NCI-H460 (cell line): ENCODE measurements around the gene IL1R1. TPM values are rescaled to one million over a fixed set of nuclear protein-coding genes. Genes with fewer than 3 reads are reported as not detected.

Experiments
- DNase-seq: peaks from one replicate; pipeline ENCODE4 v3.0.0-alpha.2; 2016; ENCODE audit warnings: low read depth; ENCODE audit errors: extremely low read depth
- total RNA-seq: library from RNA; depleted of rRNA; stranded (reverse); fragments of >200 nt; shearing (Covaris generic); gene quantifications from 2 replicates; pipeline ENCODE4 v1.2.3, GENCODE V29; 2014

Gene IL1R1
- total RNA-seq, 1 experiment from 2014 or later = 16.3 TPM

DNA sequence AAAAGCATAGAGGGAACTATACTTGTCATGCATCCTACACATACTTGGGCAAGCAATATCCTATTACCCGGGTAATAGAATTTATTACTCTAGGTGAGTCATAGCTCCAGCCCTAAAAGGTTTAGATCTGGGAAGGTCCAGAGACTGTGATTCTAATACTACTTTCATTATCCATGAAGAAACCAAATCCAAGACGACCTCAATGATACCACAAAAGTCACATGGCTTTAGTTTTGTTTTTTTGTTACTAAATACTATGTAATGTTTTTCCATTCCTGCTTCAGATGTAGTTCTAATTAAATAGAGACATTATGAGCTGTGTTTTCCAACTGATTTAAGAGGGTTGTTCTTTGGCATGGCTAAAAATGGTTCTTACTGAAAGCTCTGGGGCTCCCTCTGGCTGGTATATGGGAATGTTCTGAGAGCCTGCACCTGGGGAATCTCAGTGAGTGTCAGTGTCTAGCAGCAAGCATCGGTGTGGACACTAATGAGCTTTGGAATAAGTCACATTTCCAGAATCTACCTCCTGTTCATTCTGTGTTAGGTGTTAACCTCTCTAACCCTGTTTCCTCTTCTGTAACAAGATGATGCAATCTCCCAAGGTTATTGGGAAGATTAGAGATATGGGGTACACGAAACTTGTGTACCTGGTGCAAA lies 23.8 kb downstream of the IL1R1 start:
- peak; percentile 33 for DNase-seq

DNA sequence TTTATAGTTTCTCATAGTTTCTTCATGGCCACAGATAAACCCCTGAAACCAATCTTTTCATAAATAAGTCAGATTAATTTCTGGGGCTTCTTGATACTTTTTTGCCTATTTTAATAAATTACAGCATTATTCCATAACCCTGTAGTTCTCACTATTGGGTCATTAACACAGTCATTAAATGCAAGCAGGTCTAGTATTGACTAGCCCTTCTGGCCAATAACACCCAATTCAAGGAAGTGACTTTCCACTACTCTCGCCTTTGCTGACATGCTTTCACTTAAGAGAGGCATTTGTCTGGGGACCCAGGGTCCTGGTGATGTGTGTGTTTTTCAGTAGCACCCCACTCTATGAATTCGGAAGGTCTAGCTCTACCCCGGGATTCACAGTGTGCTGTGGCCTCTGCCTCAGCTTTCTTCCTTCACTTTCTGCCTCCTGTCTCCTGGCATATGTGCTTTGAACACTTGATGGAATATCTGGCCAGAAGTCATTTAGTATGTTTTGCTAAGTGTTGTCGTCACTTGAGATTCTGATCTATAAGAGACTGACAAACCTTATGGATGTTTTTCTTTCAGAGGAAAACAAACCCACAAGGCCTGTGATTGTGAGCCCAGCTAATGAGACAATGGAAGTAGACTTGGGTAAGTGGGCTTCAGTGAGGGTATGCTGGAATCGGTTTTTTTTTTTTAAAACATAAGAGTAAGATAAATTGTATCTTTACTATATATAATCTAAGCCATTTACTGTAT lies 25.7 kb downstream of the IL1R1 start:
- no peak for DNase-seq

DNA sequence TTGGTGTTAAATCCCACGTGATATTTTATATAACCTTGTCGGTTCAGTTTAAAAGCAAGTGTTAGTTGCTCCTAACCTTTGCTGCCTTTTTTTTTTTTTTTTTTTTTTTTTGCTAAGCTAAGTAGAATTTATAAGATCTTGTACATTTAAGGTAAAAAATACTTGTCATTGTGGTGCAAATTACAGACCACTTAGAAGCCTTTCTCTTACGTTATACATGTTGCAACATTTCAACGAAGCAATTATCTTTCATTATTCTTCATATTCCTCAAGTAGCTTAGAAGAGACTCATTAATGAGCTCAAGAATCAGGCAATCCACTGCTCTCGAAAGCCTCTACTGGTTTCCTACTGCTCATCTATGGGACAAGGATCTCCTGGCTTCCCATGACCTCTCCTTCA lies 29.4 kb downstream of the IL1R1 start:
- no peak for DNase-seq

DNA sequence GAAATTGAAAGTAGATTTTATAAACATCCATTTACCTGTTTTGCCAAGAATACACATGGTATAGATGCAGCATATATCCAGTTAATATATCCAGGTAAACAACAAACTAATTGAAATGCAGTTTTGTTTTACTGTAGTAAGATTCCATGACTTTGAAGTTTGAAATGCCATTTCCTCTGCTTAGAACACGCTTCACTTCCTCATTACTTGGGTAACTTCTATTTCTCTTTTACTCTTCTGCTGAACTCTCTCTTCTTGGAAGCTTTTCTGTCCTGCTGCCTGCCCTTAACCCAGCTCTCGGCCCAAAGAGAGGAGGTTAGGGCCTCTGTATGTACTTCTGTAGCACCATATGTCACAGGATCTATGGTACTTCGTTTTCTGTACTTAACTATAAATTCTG lies 30.2 kb downstream of the IL1R1 start:
- no peak for DNase-seq

DNA sequence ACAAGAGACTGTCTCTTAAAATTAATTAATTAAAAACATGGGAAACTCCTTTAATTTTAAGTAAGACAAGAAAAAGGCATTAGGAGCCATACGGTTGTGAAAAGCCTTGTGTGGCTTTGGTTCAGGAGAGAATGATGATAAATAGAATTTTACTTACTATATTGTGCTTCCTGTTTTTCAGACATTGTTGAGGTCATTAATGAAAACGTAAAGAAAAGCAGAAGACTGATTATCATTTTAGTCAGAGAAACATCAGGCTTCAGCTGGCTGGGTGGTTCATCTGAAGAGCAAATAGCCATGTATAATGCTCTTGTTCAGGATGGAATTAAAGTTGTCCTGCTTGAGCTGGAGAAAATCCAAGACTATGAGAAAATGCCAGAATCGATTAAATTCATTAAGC lies 33.6 kb downstream of the IL1R1 start:
- DNase-seq = no peak

DNA sequence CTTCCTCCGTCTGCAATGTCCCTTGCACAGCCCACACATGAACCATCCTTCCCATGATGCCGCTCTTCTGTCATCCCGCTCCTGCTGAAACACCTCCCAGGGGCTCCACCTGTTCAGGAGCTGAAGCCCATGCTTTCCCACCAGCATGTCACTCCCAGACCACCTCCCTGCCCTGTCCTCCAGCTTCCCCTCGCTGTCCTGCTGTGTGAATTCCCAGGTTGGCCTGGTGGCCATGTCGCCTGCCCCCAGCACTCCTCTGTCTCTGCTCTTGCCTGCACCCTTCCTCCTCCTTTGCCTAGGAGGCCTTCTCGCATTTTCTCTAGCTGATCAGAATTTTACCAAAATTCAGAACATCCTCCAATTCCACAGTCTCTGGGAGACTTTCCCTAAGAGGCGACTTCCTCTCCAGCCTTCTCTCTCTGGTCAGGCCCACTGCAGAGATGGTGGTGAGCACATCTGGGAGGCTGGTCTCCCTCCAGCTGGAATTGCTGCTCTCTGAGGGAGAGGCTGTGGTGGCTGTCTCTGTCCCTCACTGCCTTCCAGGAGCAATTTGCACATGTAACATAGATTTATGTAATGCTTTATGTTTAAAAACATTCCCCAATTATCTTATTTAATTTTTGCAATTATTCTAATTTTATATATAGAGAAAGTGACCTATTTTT lies 35.4 kb downstream of the IL1R1 start:
- DNase-seq = no peak

DNA sequence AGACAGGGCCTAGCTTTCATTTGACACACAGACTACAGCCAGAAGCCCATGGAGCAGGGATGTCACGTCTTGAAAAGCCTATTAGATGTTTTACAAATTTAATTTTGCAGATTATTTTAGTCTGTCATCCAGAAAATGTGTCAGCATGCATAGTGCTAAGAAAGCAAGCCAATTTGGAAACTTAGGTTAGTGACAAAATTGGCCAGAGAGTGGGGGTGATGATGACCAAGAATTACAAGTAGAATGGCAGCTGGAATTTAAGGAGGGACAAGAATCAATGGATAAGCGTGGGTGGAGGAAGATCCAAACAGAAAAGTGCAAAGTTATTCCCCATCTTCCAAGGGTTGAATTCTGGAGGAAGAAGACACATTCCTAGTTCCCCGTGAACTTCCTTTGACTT lies 36.5 kb downstream of the IL1R1 start:
- DNase-seq = no peak

DNA sequence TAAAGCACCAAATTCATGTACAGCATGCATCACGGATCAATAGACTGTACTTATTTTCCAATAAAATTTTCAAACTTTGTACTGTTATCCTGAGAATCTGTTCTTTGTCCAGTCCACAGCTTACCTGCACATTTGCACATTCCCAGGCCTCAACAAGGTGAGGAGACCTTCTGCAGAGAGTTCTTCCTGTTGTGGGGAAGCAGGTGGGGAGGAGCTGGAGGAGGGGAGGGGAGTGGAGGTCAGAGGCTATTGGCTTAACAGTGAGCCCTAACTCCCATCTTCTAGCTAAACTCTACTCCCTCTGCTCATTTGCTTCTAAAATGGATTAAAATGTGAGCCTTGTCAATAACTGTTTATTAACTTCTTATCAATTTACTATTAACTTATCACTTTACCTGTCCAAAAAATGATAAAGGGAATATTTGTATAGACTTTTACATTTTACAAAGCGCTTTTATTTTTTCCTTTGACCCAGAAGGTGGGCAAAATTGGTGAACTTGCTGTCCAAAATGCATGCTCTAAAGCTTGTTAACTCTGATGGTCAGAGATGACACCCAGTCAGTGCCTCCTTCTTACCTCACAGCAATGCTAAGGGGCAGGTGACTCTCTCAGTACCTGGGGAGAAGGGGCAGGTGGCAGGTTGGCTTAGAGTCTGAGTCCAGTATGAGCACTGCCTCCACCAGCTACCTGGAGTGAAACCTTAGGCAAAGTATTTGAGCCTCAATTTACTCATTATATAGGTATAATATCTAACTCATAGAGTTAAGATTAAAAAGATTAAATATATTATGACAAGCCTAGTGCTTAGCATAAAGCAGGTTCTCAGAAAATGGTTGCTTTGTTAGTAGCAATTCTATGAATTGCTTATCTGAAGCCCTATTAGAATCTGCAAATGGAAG lies 37.5 kb downstream of the IL1R1 start:
- no peak for DNase-seq

DNA sequence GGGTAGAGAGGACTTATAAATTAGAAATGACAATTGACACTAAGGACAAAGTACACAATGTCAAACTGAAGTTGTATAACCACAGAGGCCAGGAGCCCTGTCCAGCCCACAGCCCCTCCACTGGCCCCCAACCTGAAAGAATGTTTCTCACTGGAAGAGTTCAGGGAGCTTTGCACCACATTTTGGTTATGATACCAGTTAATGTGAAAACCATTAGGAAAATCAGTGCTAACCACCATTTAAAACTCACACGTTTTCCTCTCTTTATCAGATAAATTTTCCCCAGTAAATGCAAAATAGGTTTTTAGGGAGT lies 38.1 kb downstream of the IL1R1 start:
- no peak for DNase-seq

DNA sequence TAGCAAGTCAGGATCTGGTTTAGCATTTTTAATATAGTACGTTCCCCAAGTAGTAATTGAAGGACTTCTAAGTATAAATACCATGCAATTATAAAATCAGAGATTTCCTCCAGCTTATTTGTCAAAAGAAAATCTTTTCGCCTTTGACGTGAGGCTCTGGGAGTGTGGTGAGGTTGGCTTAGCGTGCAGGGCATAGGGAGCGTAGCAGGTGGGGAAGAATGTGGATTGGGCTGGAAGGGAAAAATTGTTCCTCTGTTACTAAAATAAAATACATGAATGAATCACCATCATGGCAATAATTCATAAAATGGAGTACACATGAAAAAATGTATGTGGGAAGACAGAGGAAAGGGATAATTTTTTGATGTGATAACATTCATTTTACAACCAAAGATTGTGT lies 38.8 kb downstream of the IL1R1 start:
- DNase-seq = no peak

DNA sequence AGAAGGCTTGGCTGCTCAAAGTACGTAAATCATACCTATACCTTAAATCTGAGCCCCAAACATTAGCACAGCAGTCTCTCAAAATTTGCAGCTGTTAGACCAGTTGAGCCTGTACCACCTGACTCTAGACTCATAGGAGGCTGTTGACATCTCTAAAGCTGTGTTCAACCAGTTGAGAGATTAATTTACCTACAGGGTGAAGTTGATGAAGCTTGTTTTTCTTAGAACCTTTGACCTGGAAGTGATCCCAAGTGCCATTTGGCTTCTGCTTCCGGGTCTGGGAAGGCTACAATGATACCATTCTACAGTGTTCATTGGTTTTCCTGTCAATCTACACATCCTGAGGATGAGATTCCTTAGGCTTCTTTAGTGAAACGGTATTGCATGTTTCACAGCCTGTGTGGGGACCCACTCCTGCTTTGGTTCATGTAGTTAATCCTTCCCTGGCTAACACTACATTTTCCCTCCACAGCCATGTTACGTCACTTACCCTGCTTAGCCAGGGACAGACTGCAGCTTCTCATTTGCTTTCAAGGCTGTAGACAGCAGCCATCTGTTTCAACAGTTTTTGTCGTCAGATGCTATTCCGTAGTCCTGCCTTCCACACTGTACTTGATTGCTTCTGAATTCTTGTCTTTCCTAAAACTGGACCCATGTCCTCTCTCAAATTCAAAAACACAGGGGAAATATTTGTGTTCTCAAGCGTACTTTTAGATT lies 39.5 kb downstream of the IL1R1 start:
- DNase-seq = no peak

DNA sequence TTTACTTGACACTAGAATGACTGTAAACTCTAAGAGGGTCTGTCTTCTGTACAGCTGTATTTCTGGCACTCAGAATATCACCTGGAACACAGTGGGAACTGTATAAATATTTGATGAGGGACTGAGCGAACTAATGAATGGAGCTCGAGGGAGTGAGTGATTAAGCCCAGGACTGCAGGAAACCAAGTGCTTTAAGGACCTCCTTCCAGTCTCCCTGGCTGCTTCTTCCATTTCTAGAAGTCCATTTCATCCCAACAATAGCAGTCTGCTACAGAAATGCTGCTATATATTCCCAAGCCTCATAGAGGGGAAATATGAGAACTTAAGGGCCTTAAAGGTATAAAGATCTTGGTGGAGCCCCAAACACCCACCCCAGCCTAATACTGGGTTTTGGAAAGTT lies 41.5 kb downstream of the IL1R1 start:
- DNase-seq = no peak

DNA sequence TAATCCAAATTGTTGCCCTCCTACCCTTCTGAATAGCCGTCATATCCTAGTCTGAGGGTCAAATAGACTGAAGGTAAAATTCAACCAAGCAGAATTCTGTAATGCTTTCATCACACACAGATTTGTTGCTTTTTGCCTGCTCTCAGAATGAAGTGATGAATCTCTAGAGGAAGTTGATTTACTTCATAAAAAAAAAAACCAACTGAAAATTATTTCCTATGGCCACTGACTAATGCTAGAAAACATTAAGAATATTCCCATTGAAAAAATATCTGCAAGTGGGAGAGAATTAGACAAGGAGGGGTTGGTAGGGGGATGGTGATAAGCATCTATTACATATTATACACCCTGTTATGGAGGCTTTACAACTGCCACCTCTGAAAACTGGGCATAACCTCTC lies 42.0 kb downstream of the IL1R1 start:
- no peak for DNase-seq

DNA sequence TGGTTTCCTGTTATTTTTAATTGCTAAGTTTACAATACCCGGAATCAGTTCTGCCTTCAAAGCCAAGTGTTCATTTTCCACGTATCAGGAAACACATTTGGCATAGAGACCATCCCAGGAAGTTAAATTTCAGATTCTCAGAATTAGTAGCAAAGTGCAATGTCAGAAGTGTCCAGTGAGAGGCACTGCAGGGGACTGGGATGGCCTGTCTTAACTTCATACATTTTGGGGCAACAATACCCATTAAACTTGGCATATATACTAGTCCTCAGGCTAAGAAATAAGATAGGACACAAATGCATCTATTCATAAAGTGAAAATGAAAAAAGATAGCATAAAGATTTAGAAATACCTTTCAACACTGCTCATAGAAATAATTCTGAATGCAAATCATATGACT lies 42.8 kb downstream of the IL1R1 start:
- DNase-seq = no peak

DNA sequence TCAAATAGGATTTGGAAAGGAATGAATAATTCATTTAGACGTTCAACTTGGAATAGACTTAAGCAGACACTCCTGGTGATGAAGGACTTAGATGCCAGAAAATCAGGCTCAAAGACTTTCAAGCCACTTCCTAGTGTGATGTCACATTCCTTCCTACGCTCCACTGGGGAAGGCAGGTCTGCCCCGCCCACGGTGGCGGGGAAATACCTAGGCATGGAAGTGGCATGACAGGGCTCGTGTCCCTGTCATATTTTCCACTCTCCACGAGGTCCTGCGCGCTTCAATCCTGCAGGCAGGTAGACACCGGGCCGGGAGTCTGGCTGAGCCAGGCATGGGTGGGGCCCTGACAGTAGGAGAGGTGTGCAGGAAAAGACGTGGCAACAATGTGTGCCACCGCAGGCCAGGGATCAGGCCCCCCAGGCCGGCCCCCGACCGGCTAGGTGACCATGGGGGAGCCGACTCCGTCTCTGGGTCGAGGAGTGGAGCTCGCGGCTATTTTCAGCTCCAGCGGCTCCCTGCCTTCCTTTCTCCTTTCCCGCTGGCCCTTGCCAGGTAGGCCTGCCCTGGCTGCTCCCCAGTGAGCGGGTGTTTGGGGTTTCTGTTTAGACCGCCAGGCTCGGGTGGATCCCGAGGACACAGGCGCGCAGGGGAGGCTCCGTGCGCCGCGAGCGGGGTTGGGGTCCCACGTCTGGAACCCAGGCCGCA lies 44.4 kb downstream of the IL1R1 start, which contains the start of gene IL1RL2:
TSS of gene IL1RL2 (plus strand) at position 233 of the 705 bp plus-strand sequence. CDS start 845 bp downstream, outside the sequence.
- DNase-seq = no peak

DNA sequence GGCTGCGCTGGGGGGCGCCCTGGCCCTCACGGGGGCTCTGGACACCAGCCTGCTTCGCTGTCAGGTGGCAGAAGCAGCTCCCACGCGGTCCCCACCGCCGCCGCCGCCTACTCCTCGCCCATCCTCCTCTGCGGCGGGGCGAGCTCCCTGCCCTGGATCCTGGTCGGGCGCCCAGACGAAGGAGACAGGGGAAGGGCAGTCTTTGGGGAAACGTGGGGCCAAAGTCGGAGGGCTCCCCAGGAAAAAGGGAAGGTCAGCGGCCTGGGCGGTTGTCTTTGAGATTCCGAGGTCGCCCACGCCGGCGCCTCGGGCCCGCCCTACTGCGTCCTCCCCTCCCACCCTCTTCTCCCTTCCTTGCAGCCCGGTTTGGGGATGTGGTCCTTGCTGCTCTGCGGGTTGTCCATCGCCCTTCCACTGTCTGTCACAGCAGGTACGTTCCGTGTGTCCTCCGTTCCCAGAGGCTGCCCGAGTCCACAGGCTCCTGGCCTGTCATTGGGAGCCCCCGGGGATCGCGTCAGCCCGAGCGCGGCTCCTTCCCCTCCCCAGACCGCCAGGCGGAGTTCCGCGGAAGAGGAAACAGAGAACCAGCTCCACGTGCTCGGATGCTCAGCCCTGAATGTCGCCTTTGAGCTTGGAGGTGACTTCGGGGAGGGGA lies 45.1 kb downstream of the IL1R1 start:
- no peak for DNase-seq

DNA sequence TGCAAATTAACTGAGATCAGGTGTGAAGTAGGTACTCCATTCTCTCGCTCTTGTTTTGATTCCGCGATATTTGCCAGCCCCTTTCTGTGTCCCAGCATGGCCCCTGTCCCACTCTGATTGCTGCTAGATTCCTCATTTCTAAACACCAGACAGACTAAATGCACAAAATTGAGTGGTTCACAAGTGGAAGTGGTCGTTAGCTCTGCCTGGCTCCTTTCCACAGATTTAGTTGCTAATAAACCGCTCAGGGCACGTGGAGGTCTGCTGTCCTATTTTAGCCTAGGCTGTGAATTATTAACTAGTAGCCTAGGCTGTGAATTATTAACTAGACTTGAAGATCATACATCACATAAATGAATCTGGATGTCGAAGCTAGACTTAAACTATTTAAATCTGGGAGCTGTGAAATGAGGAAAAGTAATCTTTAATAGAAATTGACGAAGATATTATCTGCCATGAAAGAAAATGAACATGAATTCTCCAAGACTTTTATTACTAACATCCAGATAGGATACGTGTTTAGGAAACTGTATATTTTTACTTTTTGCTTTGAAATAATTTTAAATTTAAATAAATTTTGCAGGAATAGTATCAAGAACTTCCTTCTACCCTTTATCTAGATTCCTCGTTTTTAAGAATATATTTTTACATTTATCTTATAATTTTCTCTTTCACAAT lies 48.0 kb downstream of the IL1R1 start:
- DNase-seq = no peak

DNA sequence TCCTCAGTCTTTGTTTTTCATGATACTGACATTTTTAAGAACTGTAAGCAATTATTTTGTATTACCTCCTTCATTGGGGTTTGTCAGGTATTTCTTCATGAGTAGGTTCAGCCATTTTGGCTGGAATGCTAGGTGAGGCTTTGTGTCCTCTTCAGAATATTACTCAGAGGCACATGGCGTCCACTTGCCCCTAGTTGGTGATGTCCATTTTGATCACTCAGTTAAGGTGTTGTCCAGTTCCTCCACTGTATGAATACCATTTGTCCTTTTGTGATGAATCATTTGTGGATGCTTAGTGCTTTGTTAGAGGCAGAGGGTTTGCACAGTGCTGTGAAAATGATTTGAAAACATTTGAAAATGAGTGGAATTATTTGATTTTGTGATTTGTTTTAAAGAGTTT lies 49.0 kb downstream of the IL1R1 start:
- DNase-seq = no peak

DNA sequence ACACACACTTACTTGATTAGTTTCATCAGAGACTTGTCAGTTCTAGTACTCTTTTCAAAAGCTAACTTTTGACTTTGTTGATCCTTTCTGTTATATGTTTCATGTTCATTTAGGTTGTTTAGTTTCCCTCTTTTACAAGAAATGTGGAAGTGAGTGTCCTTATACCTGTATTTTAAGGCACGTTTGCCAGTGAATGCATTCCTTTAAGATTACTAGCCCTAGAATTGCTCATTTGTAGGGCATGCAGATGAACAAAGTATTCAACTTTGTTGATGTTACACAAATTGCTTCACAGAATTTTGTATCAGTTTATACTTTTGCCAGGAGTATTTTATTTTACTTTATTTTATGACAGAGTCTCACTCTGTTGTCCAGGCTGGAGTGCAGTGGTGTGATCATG lies 50.5 kb downstream of the IL1R1 start:
- no peak for DNase-seq
